Measurements from ENCODE around the gene CERK. TPM values are rescaled to one million over a fixed set of nuclear protein-coding genes. Genes with fewer than 3 reads are reported as not detected.
A peak's percentile ranks its signal among the peaks of the same experiment; 100 is the strongest.

The CERK gene
- total RNA-seq, 1 experiment from 2014 or later, result 61.6 TPM

GRCh38 chr22:46761539-46762237 lies 23.6 kb upstream of the CERK start:
- peaks cover 11% of the 10 kb centered on the region for H3K36me3 ChIP-seq
- H3K9me3 ChIP-seq (replicated peaks), result no peaks in the 10 kb centered on the region
- H3K4me1 ChIP-seq (replicated peaks), result peaks cover 12% of the 10 kb centered on the region; the same call in 1 of the 2 replicates
- peak overlapping the region; percentile 76 for H3K27ac ChIP-seq
- DNase-seq (ENCODE audit: low read depth in 1 of 2, low spot score in 2 of 2), result no peak
- peak overlapping the region; percentile 74 for H3K4me3 ChIP-seq
- no peaks in the 10 kb centered on the region for H3K27me3 ChIP-seq (replicated peaks)

- Histone ChIP-seq H3K27ac (no peak overlapping the region), H3K36me3 (peaks cover 11% of the 10 kb centered on the region), H3K4me1 (replicated peaks) (peaks cover 12% of the 10 kb centered on the region; the same call in 1 of the 2 replicates), H3K4me3 (no peak overlapping the region), H3K9me3 (replicated peaks) (peaks cover 5% of the 10 kb centered on the region; the same call in 1 of the 2 replicates), H3K27me3 (replicated peaks) (no peaks in the 10 kb centered on the region)
- no peak for DNase-seq (ENCODE audit: low read depth in 1 of 2, low spot score in 2 of 2)
Measured at GRCh38 chr22:46761017-46761416, 23.0 kb upstream of the CERK start.

GRCh38 chr22:46758867-46759290 lies 20.8 kb upstream of the CERK start:
- Histone ChIP-seq H3K27me3 (replicated peaks) (no peaks in the 10 kb centered on the region), H3K36me3 (peaks cover 8% of the 10 kb centered on the region), H3K4me1 (replicated peaks) (peaks cover 20% of the 10 kb centered on the region), H3K9me3 (replicated peaks) (peaks cover 6% of the 10 kb centered on the region; the same call in 1 of the 2 replicates), H3K4me3 (no peak overlapping the region), H3K27ac (no peak overlapping the region)
- peak in 1 of 2 experiments; percentile 31 for DNase-seq (ENCODE audit: low read depth in 1 of 2, low spot score in 2 of 2)

DNA sequence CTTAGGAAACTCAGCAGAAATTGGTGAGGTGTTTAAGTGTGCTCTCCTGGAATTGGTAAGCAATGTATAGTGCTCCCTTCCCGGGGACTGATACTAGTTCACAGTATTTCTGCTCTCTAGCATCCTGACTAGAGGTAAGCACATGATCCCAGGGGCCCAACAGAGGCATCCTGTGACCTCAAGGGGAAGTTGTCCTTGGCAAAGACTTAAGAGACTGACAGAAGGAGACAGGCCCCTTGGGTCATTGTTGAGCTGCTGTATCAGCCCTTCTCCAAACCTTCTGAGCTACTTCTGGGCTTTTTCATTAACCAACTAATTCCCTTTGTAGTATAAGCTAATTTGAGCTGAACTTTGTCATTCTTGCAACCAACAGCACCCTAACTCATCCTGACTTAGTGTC lies 20.1 kb upstream of the CERK start:
- Histone ChIP-seq H3K4me1 (replicated peaks) (peaks cover 22% of the 10 kb centered on the region), H3K9me3 (replicated peaks) (peaks cover 6% of the 10 kb centered on the region; the same call in 1 of the 2 replicates), H3K4me3 (no peak overlapping the region), H3K27me3 (replicated peaks) (no peaks in the 10 kb centered on the region), H3K36me3 (peaks cover 8% of the 10 kb centered on the region), H3K27ac (no peak overlapping the region)
- no peak for DNase-seq (ENCODE audit: low read depth in 1 of 2, low spot score in 2 of 2)

GRCh38 chr22:46757104-46757503 lies 19.1 kb upstream of the CERK start:
- Histone ChIP-seq H3K4me1 (replicated peaks) (peaks cover 24% of the 10 kb centered on the region), H3K27me3 (replicated peaks) (no peaks in the 10 kb centered on the region), H3K9me3 (replicated peaks) (peaks cover 6% of the 10 kb centered on the region; the same call in 1 of the 2 replicates), H3K4me3 (no peak overlapping the region), H3K27ac (no peak overlapping the region), H3K36me3 (peaks cover 2% of the 10 kb centered on the region; the same call in 1 of the 2 replicates)
- DNase-seq (ENCODE audit: low read depth in 1 of 2, low spot score in 2 of 2), result no peak

GRCh38 chr22:46756097-46756496 lies 18.0 kb upstream of the CERK start:
- peaks cover 6% of the 10 kb centered on the region; the same call in 1 of the 2 replicates for H3K9me3 ChIP-seq (replicated peaks)
- DNase-seq (ENCODE audit: low read depth in 1 of 2, low spot score in 2 of 2), result no peak
- no peak overlapping the region for H3K27ac ChIP-seq
- no peak overlapping the region for H3K4me3 ChIP-seq
- H3K36me3 ChIP-seq, result no peaks in the 10 kb centered on the region
- H3K27me3 ChIP-seq (replicated peaks), result no peaks in the 10 kb centered on the region
- peaks cover 21% of the 10 kb centered on the region for H3K4me1 ChIP-seq (replicated peaks)

GRCh38 chr22:46755525-46755924 lies 17.5 kb upstream of the CERK start:
- H3K27me3 ChIP-seq (replicated peaks), result no peaks in the 10 kb centered on the region
- H3K4me3 ChIP-seq, result no peak overlapping the region
- peaks cover 21% of the 10 kb centered on the region for H3K4me1 ChIP-seq (replicated peaks)
- H3K27ac ChIP-seq, result no peak overlapping the region
- H3K9me3 ChIP-seq (replicated peaks), result peaks cover 6% of the 10 kb centered on the region; the same call in 1 of the 2 replicates
- H3K36me3 ChIP-seq, result no peaks in the 10 kb centered on the region
- no peak for DNase-seq (ENCODE audit: low read depth in 1 of 2, low spot score in 2 of 2)

DNA sequence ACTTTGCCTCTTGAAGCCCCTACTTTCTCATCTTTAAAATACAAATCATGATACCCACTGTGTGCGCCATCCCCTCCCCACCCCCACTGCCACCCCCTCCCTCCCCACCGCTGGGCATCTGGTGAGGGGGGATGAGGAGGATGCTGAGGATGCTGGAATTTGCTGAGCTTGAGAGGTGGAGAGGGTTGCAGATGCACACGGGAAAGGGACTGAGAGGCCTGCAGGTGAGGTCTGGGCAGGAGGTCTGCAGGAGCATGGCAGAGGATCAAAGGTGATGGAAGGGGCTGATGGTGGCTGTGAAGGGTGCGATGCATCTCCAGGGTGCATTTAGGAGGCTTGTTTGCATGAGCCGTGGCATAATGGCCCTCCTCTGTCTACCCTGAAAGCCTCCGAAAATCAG lies 16.8 kb upstream of the CERK start:
- H3K27me3 ChIP-seq (replicated peaks), result no peaks in the 10 kb centered on the region
- DNase-seq (ENCODE audit: low read depth in 1 of 2, low spot score in 2 of 2), result no peak
- no peaks in the 10 kb centered on the region for H3K36me3 ChIP-seq
- peaks cover 22% of the 10 kb centered on the region for H3K4me1 ChIP-seq (replicated peaks)
- H3K9me3 ChIP-seq (replicated peaks), result peaks cover 6% of the 10 kb centered on the region; the same call in 1 of the 2 replicates
- H3K4me3 ChIP-seq, result no peak overlapping the region
- H3K27ac ChIP-seq, result no peak overlapping the region

DNA sequence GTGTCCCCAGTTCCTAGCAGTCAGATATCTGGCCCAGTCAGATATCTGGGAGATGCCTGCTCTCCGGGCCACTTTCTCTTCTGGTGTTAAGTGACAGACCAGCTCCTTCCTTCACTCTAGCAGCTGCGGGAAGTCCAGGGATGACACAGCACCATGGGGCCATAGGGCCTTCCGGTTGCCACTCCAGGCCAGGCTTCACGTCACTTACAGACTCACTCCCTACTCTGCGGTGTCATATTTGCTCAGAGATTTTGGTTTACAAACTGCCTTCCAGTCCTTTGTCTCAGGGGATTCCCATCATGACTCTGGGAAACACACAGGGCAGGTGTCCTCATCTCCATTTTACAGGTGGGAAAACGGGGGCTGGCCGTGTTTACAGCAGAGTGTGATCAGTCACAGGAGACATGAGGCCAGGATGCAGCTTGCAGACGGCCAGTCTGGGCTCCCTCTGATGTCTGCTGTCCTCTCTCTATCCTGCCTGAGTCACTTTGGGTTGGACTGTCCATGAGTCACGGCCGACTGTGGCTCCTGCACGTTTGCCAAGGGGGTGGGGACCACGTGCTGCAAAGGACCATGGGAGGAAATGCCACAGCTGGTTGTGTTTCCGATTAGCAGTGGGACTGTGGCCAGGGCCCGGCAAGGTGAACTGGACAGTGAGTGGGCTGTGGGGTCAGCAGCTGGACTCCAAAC lies 16.2 kb upstream of the CERK start:
- Histone ChIP-seq H3K4me1 (replicated peaks) (peaks cover 28% of the 10 kb centered on the region), H3K36me3 (no peaks in the 10 kb centered on the region), H3K27ac (peak overlapping the region; percentile 92), H3K9me3 (replicated peaks) (peaks cover 6% of the 10 kb centered on the region; the same call in 1 of the 2 replicates), H3K4me3 (no peak overlapping the region), H3K27me3 (replicated peaks) (no peaks in the 10 kb centered on the region)
- peak; percentile 98 for DNase-seq (ENCODE audit: low read depth in 1 of 2, low spot score in 2 of 2)

- Histone ChIP-seq H3K27me3 (replicated peaks) (no peaks in the 10 kb centered on the region), H3K27ac (peak overlapping the region; percentile 92), H3K36me3 (no peaks in the 10 kb centered on the region), H3K4me3 (no peak overlapping the region), H3K4me1 (replicated peaks) (peaks cover 25% of the 10 kb centered on the region), H3K9me3 (replicated peaks) (peaks cover 6% of the 10 kb centered on the region; the same call in 1 of the 2 replicates)
- DNase-seq (ENCODE audit: low read depth in 1 of 2, low spot score in 2 of 2), result no peak
Measured at GRCh38 chr22:46753761-46754109, 15.7 kb upstream of the CERK start.

- Histone ChIP-seq H3K4me1 (replicated peaks) (peaks cover 25% of the 10 kb centered on the region), H3K36me3 (no peaks in the 10 kb centered on the region), H3K4me3 (no peak overlapping the region), H3K27me3 (replicated peaks) (no peaks in the 10 kb centered on the region), H3K27ac (peak overlapping the region; percentile 92), H3K9me3 (replicated peaks) (peaks cover 6% of the 10 kb centered on the region; the same call in 1 of the 2 replicates)
- DNase-seq (ENCODE audit: low read depth in 1 of 2, low spot score in 2 of 2), result no peak
Measured at GRCh38 chr22:46753360-46753759, 15.3 kb upstream of the CERK start.

DNA sequence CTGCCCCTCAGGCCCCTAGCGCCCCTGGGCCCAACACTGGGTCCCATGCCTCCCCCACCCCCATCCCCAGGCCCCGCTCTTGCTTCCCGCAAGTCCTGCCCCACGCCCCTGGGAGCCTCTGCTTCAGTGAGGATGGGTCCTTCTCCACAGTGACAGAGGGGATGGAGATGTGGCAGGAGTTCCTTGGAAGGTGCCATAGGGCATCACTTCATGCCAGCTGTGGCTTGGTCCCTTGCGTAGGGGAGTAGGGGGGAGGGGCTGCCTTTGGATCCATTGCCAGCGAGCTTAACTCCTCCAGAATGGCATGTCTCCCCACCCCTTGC lies 14.9 kb upstream of the CERK start:
- H3K9me3 ChIP-seq (replicated peaks), result peaks cover 6% of the 10 kb centered on the region; the same call in 1 of the 2 replicates
- no peaks in the 10 kb centered on the region for H3K27me3 ChIP-seq (replicated peaks)
- H3K4me1 ChIP-seq (replicated peaks), result peaks cover 25% of the 10 kb centered on the region
- H3K4me3 ChIP-seq, result no peak overlapping the region
- peak in 1 of 2 experiments; percentile 37 for DNase-seq (ENCODE audit: low read depth in 1 of 2, low spot score in 2 of 2)
- H3K27ac ChIP-seq, result peak overlapping the region; percentile 92
- no peaks in the 10 kb centered on the region for H3K36me3 ChIP-seq

GRCh38 chr22:46752286-46752987 lies 14.4 kb upstream of the CERK start:
- Histone ChIP-seq H3K9me3 (replicated peaks) (peaks cover 6% of the 10 kb centered on the region; the same call in 1 of the 2 replicates), H3K36me3 (no peaks in the 10 kb centered on the region), H3K27me3 (replicated peaks) (no peaks in the 10 kb centered on the region), H3K4me3 (no peak overlapping the region), H3K4me1 (replicated peaks) (peaks cover 25% of the 10 kb centered on the region), H3K27ac (no peak overlapping the region)
- DNase-seq (ENCODE audit: low read depth in 1 of 2, low spot score in 2 of 2), result no peak
